Mesenchymal stem cell (in vitro differentiated cells and primary cell): ENCODE results near the gene SLC4A5.

Source experiments
- DNase-seq: peaks from one replicate; pipeline ENCODE4 v3.0.0-alpha.2; 2013
- H2AFZ ChIP-seq: one replicate; pipeline ENCODE4 v1.6.1; 2013; ENCODE audit warnings: low read depth, mild to moderate bottlenecking, control low read depth, inconsistent platforms, low read length, moderate library complexity
- H2AK5ac ChIP-seq: 2 replicates; pipeline ENCODE4 v1.6.1; 2013; ENCODE audit warnings: low read length, moderate library complexity, mild to moderate bottlenecking, inconsistent platforms; ENCODE audit not compliant: severe bottlenecking
- H2BK120ac ChIP-seq: one replicate; pipeline ENCODE4 v1.6.1; 2013; ENCODE audit warnings: low read depth, mild to moderate bottlenecking, inconsistent platforms, low read length, moderate library complexity
- H2BK12ac ChIP-seq, 2 experiments: one replicate each; pipeline ENCODE4 v1.6.1; 2013; ENCODE audit warnings: inconsistent platforms in 2 of 2, low read length in 2 of 2, mild to moderate bottlenecking in 2 of 2, moderate library complexity in 2 of 2, control low read depth in 1 of 2
- H2BK15ac ChIP-seq: one replicate; pipeline ENCODE4 v1.6.1; 2013; ENCODE audit warnings: mild to moderate bottlenecking, low read depth, inconsistent platforms; ENCODE audit not compliant: poor library complexity, severe bottlenecking
- H2BK5ac ChIP-seq: 2 replicates; pipeline ENCODE4 v1.6.1; 2013; ENCODE audit warnings: low read depth, mild to moderate bottlenecking, low read length, control low read depth, inconsistent platforms; ENCODE audit not compliant: poor library complexity, severe bottlenecking
- H3K14ac ChIP-seq, 2 experiments: one replicate each; pipeline ENCODE4 v1.6.1; 2013; ENCODE audit warnings: inconsistent platforms in 2 of 2, low read length in 2 of 2, control low read depth in 1 of 2, mild to moderate bottlenecking in 1 of 2, moderate library complexity in 1 of 2
- H3K18ac ChIP-seq, 2 experiments: one replicate each; pipeline ENCODE4 v1.6.1; 2013; ENCODE audit warnings: inconsistent platforms in 2 of 2, low read length in 2 of 2, control low read depth in 1 of 2, low read depth in 1 of 2, mild to moderate bottlenecking in 1 of 2
- H3K23ac ChIP-seq, 2 experiments: one replicate each; pipeline ENCODE4 v1.6.1; 2013; ENCODE audit warnings: inconsistent platforms in 2 of 2, low read length in 2 of 2, mild to moderate bottlenecking in 2 of 2, moderate library complexity in 2 of 2, control low read depth in 1 of 2
- H3K27ac ChIP-seq: 2 replicates; pipeline ENCODE4 v1.5.1; 2013; ENCODE audit warnings: mild to moderate bottlenecking, moderate library complexity, low read length, control low read depth, inconsistent platforms; ENCODE audit not compliant: poor library complexity, severe bottlenecking
- H3K27me3 ChIP-seq, 2 experiments: 2 replicates each; pipeline versions ENCODE4 v1.6.1 to v1.7.0; 2013; ENCODE audit warnings: low read length in 2 of 2, mild to moderate bottlenecking in 2 of 2, moderate library complexity in 2 of 2, control low read depth in 1 of 2, inconsistent platforms in 1 of 2; ENCODE audit not compliant: control insufficient read depth in 1 of 2, insufficient read depth in 1 of 2
- H3K36me3 ChIP-seq, 2 experiments: 2 replicates each; pipeline versions ENCODE4 v1.6.1 to v1.7.0; 2013; ENCODE audit warnings: low read length in 2 of 2, control low read depth in 1 of 2, inconsistent platforms in 1 of 2, low read depth in 1 of 2, mild to moderate bottlenecking in 1 of 2; ENCODE audit not compliant: insufficient read depth in 2 of 2, control insufficient read depth in 1 of 2
- H3K4ac ChIP-seq, 2 experiments: one replicate each; pipeline ENCODE4 v1.6.1; 2013; ENCODE audit warnings: inconsistent platforms in 2 of 2, low read length in 2 of 2, mild to moderate bottlenecking in 2 of 2, moderate library complexity in 2 of 2, control low read depth in 1 of 2, low read depth in 1 of 2
- H3K4me1 ChIP-seq: 2 replicates; pipeline ENCODE4 v1.6.1; 2013; ENCODE audit warnings: low read depth, low read length, control low read depth; ENCODE audit not compliant: control insufficient read depth, insufficient read depth
- H3K4me2 ChIP-seq: 2 replicates; pipeline ENCODE4 v1.6.1; 2013; ENCODE audit warnings: low read length, mild to moderate bottlenecking, inconsistent platforms; ENCODE audit not compliant: poor library complexity, severe bottlenecking
- H3K4me3 ChIP-seq, 2 experiments: 2 replicates each; pipeline versions ENCODE4 v1.5.1 to v1.7.0; 2013; ENCODE audit warnings: low read length in 2 of 2, mild to moderate bottlenecking in 2 of 2, control low read depth in 1 of 2, low read depth in 1 of 2; ENCODE audit not compliant: insufficient read depth in 1 of 2
- H3K79me1 ChIP-seq: replicated peaks from 2 replicates; pipeline ENCODE4 v1.6.1; 2013; ENCODE audit warnings: mild to moderate bottlenecking, control low read depth, low read length, inconsistent platforms; ENCODE audit not compliant: poor library complexity, severe bottlenecking
- H3K9ac ChIP-seq: 2 replicates; pipeline ENCODE4 v1.7.0; 2013; ENCODE audit warnings: mild to moderate bottlenecking, low read length, moderate library complexity
- H3K9me3 ChIP-seq: 2 replicates; pipeline ENCODE4 v1.7.0; 2013; ENCODE audit warnings: mild to moderate bottlenecking, low read length; ENCODE audit not compliant: control insufficient read depth
- H4K8ac ChIP-seq: one replicate; pipeline ENCODE4 v1.6.1; 2013; ENCODE audit warnings: inconsistent platforms, mild to moderate bottlenecking, low read length, moderate library complexity
- H4K91ac ChIP-seq: one replicate; pipeline ENCODE4 v1.6.1; 2013; ENCODE audit warnings: mild to moderate bottlenecking, low read length, inconsistent platforms
- WGBS: methylation state at CpG from one replicate; pipeline ENCODE4 v1.1.7; 2013; ENCODE audit warnings: mixed read lengths; 5-methylcytosine and 5-hydroxymethylcytosine counted together

The SLC4A5 gene

DNA sequence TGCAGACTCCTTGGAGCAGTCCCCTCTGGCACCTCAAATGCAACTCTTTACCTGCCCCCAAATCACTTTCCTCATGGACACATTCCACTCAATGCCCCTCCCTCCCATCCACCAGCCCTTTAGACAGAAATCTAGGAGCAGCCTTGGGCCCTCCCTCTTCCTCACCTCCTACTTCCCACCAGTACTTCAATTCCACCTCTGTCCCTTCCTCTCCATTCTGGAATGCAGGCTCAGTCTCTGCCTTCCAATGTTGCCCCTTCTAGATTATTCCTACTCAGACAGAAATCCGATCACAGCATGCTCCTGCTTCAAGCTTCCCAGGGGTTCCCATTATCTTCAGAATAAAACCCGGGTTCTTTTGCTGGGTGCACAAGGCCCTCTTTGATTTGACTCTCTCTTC lies 82.7 kb downstream of the SLC4A5 start:
- 62% methylated on average over 2 of the region's 2 CpGs for WGBS
- Histone ChIP-seq H2AK5ac (no peak overlapping the region), H2BK12ac (no peak overlapping the region), H3K4me2 (no peak overlapping the region), H3K4me1 (no peaks in the 10 kb centered on the region), H2AFZ (no peak overlapping the region), H3K36me3 (no peaks in the 10 kb centered on the region), H3K79me1 (no peaks in the 10 kb centered on the region), H3K9me3 (no peaks in the 10 kb centered on the region), H2BK120ac (no peak overlapping the region), H3K27me3 (peaks cover 0 to 40% of the 10 kb centered on the region in 2 experiments), H4K8ac (no peak overlapping the region), H3K4ac (no peak overlapping the region), H3K23ac (no peak overlapping the region), H2BK15ac (no peak overlapping the region), H3K18ac (no peak overlapping the region), H2BK5ac (no peak overlapping the region), H3K9ac (no peak overlapping the region), H4K91ac (no peak overlapping the region), H3K14ac (no peak overlapping the region), H3K4me3 (no peak overlapping the region), H3K27ac (no peak overlapping the region)
- DNase-seq = no peak

DNA sequence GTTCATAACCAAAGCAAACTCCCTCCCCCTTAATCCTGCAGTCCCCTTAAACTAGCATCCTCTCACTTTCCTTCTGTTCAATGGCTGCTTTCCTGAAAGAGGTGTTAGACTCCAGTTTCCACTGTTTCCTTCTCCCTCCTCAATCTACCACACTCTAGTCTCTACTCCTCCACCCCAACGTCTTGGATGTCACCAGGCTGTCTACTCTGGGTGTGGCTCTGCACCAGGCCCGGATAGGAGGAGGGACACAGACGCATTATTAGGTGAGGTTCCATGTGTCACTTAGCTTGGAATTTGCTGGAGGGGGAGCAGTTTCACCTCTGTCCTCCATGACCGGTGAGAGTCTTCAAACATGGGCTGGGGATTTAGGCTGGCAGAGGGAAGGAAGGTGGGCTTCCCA lies 83.5 kb downstream of the SLC4A5 start:
- no peaks in the 10 kb centered on the region for H3K9me3 ChIP-seq
- H2BK12ac ChIP-seq = no peak overlapping the region
- peaks cover 0 to 40% of the 10 kb centered on the region in 2 experiments for H3K27me3 ChIP-seq
- H3K18ac ChIP-seq = no peak overlapping the region
- H3K9ac ChIP-seq = no peak overlapping the region
- H2BK15ac ChIP-seq = no peak overlapping the region
- H2BK120ac ChIP-seq = no peak overlapping the region
- no peak overlapping the region for H3K23ac ChIP-seq
- no peak overlapping the region for H2AK5ac ChIP-seq
- H3K4me2 ChIP-seq = no peak overlapping the region
- DNase-seq = no peak
- H3K4me3 ChIP-seq = no peak overlapping the region
- no peaks in the 10 kb centered on the region for H3K4me1 ChIP-seq
- H2BK5ac ChIP-seq = no peak overlapping the region
- H3K36me3 ChIP-seq = no peaks in the 10 kb centered on the region
- H4K8ac ChIP-seq = no peak overlapping the region
- H3K27ac ChIP-seq = no peak overlapping the region
- H4K91ac ChIP-seq = no peak overlapping the region
- no peak overlapping the region for H3K4ac ChIP-seq
- no peaks in the 10 kb centered on the region for H3K79me1 ChIP-seq
- H2AFZ ChIP-seq = no peak overlapping the region
- H3K14ac ChIP-seq = no peak overlapping the region
- 91% methylated on average over 4 of the region's 4 CpGs for WGBS

DNA sequence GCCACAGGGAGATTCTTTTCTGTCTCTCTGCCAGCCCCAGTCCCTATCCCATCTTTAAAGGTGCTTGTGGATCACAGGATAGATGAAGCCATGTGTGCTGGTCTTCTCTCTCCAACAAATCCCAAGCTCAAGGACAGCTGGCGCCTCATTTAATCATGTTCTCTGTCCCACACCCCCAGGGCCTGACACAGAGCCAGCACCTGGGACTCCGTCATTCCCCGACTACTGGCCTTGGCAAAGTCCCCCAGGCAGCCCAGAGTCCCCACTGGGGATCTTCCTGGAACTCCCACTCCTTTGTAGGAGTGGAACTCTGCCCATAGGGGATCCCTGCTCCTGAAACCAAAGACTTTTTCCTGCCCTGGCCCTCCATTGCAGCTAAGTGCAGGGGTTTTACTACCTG lies 84.0 kb downstream of the SLC4A5 start:
- no peak overlapping the region for H2BK120ac ChIP-seq
- H3K18ac ChIP-seq = no peak overlapping the region
- no peaks in the 10 kb centered on the region for H3K79me1 ChIP-seq
- H3K27me3 ChIP-seq = peaks cover 0 to 43% of the 10 kb centered on the region in 2 experiments
- H3K36me3 ChIP-seq = no peaks in the 10 kb centered on the region
- H3K4me2 ChIP-seq = no peak overlapping the region
- no peak overlapping the region for H3K23ac ChIP-seq
- DNase-seq = no peak
- no peak overlapping the region for H2BK12ac ChIP-seq
- no peak overlapping the region for H2BK5ac ChIP-seq
- H3K4ac ChIP-seq = no peak overlapping the region
- no peaks in the 10 kb centered on the region for H3K4me1 ChIP-seq
- no peak overlapping the region for H4K8ac ChIP-seq
- no peak overlapping the region for H4K91ac ChIP-seq
- H2AFZ ChIP-seq = no peak overlapping the region
- H2BK15ac ChIP-seq = no peak overlapping the region
- no peaks in the 10 kb centered on the region for H3K9me3 ChIP-seq
- no peak overlapping the region for H3K14ac ChIP-seq
- WGBS = 91% methylated on average over 3 of the region's 3 CpGs
- H2AK5ac ChIP-seq = no peak overlapping the region
- no peak overlapping the region for H3K27ac ChIP-seq
- H3K9ac ChIP-seq = no peak overlapping the region
- no peak overlapping the region for H3K4me3 ChIP-seq

DNA sequence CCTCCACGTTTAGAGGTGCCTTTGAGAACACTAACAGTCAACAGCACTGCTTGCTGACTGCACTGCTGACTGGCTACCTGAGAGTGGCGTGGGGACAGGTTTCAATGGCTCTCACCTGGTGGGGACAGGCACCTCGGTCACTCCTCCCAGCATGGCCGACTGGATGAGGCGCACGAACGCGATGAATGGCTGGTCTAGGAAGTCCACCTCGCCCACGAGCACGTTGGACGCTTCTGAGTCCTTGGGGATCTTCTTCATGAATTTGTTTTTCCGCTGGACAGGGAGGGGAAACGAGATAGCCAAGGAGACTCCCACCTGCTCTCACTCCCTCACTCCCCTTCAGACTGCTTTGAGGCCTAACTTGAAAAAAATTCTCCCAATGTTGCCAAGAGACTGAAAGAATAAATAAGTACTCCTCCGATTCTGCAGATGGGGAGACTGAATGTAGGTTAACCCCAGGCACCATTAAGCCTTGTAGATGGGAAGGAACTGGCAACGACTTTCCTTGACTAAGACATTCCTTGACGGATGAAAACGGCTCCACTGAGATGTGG lies 87.5 kb downstream of the SLC4A5 start:
- WGBS = 90% methylated on average over 18 of the region's 18 CpGs
- Histone ChIP-seq H3K27me3 (peaks cover 0 to 55% of the 10 kb centered on the region in 2 experiments), H2BK5ac (no peak overlapping the region), H2AK5ac (no peak overlapping the region), H2BK15ac (no peak overlapping the region), H3K4ac (no peak overlapping the region), H3K36me3 (no peaks in the 10 kb centered on the region), H2AFZ (no peak overlapping the region), H3K9ac (no peak overlapping the region), H3K79me1 (no peaks in the 10 kb centered on the region), H2BK12ac (no peak overlapping the region), H3K4me2 (no peak overlapping the region), H4K8ac (no peak overlapping the region), H3K9me3 (no peaks in the 10 kb centered on the region), H3K23ac (no peak overlapping the region), H3K4me1 (no peaks in the 10 kb centered on the region), H2BK120ac (no peak overlapping the region), H3K4me3 (no peak overlapping the region), H3K14ac (no peak overlapping the region), H3K27ac (no peak overlapping the region), H4K91ac (peak overlapping the region; percentile 71), H3K18ac (no peak overlapping the region)
- no peak for DNase-seq
